ENCODE results near the gene SEMA4D.

SEMA4D gene

GRCh38 chr9:89497978-89498851 is at the start of gene SEMA4D:
TSS of gene SEMA4D (minus strand) at chr9:89498113. CDS start at chr9:89405456, 92,657 bp downstream.
- no peak for DNase-seq

GRCh38 chr9:89547000-89547399 is 49.1 kb upstream of the SEMA4D start:
- no peak for DNase-seq

DNA sequence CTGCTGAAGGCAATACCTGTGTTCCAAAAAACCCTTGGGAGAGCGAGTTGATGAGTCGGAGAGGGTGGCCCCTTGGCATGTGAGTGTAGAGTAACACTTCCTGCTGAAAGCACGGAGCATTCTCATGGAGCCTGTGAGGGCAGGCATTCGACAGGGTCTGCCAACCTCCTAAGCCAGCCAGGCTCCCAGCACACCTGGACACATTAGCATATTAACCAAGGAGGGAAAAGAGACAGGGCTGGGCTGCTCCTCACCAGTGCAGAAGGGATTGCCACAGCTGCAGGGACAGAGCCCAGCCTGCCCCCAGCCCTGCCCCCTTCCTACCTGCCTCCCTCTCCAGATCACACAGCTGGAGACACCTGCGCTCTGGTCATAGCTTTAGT is 46.4 kb upstream of the SEMA4D start:
- no peak for DNase-seq

DNA sequence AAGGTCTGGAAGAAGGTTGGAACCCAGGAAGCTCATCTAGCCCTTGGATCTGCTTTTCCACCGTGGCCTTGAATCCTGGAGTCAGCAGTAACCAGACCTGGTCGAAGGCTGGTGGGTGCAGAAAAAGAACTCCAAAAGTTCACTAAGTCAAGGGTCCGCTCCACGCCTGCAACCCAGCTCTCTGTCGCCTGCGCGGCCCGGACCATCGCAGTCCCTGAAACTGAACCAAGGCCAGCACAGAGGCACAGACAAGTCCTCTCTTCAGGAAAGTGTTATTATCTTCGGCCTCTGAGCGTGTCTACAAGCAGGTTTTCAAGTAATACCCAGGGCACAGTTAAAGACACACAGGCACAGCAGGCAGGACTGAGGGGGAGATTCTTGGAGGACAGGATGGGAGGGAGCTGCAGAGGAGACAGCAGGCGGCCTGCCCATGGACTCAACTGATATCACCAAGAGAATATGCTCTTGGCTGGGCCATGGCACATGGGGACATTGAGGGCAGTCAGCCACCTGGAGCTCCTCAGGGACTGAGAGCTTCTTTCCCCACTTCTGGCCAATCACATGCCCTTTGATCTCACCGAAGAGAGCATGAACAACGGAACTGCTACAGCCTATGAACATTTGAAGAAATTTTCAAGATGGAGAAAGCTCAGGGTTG is 45.8 kb upstream of the SEMA4D start:
- no peak for DNase-seq

GRCh38 chr9:89543111-89543510 is 45.2 kb upstream of the SEMA4D start:
- no peak for DNase-seq

DNA sequence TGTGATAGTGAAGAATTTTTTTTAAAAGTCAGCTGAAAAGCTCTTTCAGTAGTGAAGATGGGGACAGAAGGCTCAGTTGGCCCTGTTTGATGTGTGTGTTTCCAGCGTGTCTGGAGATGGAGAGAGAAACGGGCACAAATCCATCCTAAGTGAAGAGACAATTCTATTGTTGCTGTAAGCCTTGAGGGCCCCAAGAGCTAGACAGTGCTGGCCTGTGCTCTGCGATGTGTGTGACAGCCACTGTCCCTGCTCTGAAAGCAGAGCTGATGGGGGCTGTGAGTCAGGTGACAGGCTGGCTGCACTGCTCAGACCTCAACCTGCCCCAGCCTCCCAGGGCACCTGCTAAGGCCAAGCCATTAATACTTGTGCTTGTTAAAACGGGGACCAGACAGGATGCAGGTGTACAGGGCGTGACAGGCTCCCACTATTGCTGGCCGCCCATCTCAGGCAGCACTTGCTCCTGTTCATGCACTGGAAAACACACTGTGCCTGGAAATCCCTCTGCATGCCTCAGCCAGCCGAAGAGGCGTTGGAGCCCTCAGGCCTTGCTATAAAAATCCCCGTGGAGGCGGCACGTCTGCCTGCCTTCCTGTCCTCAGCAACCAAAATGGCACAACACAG is 44.6 kb upstream of the SEMA4D start:
- DNase-seq, result no peak

DNA sequence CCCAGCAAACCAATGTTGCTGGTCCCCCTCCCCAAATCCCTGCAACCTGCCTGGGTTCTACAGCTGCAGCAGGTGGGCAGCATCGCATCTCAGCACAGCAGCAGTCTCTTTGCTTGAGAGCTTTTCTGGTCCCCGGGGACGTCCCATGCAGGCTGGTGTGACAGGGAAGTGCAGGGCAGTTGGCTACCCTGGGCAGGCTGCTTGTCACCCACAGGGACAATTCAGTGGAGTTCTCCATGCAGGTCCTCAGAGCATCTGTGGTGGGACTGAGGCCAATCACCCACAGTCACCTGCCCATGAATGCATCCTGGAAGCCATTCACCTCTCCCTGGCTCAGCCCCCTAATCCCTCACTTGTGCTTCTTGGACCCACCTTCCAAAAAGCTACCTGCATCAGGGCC is 43.9 kb upstream of the SEMA4D start:
- no peak for DNase-seq

GRCh38 chr9:89539374-89539773 is 41.5 kb upstream of the SEMA4D start:
- DNase-seq, result no peak

- no peak for DNase-seq
Observed at GRCh38 chr9:89538871-89539270, 41.0 kb upstream of the SEMA4D start.

DNA sequence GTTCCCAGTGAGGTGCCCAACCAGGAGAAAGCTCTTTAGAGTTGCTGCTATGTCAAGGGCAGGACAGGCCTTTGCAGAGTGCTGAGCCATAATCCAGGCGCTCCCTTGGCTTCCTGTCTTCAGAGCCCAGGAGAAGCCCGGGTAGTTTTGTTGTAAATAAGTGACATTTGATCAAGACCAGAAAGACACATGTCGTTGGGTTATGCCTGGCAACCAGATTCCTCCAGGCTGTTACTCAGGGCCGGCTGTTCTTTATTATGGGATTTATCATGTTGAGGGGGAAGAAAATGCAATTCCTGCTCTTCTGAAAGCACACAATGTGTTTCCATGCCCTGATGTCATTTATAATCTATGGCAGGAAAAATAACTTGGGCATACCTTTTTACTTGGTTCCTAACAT is 39.3 kb upstream of the SEMA4D start:
- no peak for DNase-seq

DNA sequence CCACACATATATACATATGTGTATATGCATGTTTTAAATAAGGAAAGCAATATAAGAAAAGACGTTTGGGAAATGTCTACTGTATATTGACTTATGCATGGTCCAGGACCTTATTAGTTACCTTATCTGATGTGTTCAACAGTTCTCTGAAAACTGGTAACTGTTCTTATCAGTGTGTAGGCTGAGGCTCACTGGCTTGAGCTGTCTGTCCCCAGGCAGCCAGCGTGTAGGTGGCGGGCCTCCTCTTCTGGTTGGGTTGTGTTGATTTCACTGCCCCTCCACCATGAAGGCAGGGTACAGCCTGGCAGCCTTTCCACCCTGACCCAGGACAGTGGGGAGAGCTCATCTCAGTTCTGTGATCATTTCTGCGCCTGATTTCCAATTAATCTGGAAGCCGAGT is 38.7 kb upstream of the SEMA4D start:
- DNase-seq, result no peak

- DNase-seq, result no peak
Observed at GRCh38 chr9:89536145-89536574, 38.2 kb upstream of the SEMA4D start.

- DNase-seq, result no peak
Observed at GRCh38 chr9:89535461-89535860, 37.5 kb upstream of the SEMA4D start.

DNA sequence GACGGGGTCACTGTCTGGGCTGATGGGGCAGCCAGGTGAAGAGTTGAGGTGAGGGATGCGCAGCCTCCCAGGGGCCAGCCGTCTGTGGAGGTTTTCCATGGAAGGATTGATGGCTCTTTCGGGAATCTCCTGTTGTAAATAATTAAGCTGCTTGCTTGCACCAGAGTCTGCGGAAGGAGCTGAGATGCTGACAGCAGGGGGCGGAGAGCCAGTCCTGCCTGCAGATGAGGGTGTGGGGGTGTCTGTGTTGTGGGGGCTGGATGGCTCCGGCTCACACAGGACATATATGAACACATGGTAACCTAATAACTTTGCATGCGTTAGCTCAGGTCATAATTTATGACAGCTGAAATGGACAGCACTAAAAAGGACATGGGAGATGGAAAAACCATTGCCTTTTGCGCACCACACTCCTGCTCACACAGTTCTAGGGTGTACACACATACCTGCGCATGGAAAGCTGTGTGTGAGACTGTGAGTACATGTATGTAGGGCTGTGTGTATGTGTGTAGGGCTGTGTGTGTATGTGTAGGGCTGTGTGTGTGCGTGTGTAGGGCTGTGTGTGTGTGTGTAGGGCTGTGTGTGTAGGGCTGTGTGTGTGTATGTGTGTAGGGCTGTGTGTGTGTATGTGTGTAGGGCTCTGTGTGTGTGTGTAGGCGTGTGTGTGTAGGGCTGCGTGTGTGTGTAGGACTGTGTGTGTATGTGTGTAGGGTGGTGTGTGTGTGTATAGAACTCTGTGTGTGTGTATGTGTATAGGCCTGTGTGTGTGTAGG is 36.8 kb upstream of the SEMA4D start:
- DNase-seq, result no peak

- DNase-seq, result no peak
Observed at GRCh38 chr9:89533411-89534095, 35.6 kb upstream of the SEMA4D start.

- no peak for DNase-seq
Observed at GRCh38 chr9:89532944-89533343, 35.0 kb upstream of the SEMA4D start.

DNA sequence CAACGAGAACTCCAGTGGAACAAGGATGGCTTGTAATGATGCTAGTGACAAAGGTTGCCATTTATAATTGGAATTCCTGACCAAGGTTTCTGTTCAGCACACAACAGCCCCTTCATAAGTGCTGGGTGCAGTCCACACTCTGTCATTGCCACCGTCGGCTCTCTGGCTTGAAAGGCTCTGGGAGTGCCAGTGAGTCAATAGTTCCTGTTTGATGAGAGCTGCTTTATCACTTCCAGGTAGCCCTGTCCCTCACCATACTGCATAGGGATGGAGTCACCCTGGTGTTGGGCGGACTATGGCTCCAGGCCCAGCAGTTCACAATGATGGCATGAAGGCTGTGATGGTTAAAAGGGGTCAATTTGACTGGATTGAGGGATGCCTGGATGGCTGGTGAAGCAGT is 34.6 kb upstream of the SEMA4D start:
- no peak for DNase-seq

DNA sequence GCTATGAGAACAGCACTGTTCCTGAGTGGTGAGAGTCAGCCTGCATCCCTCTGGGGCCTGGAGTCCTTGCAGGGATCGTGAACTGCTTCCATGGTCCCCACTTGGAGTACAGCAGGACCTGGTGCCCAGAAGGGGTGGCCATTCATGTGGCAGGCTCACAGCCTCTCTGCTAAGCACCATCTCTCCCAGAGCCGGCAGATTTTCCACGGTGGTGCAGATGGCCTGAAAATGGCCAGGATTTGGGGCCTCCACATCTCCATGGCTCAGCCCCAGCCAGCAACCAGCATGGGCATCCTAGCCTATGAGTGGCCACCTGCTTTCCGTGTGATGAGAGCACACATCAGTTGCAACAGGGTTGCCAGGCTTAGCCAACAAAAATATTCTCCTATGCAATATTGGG is 33.9 kb upstream of the SEMA4D start:
- no peak for DNase-seq

- DNase-seq, result no peak
Observed at GRCh38 chr9:89530726-89531125, 32.8 kb upstream of the SEMA4D start.

DNA sequence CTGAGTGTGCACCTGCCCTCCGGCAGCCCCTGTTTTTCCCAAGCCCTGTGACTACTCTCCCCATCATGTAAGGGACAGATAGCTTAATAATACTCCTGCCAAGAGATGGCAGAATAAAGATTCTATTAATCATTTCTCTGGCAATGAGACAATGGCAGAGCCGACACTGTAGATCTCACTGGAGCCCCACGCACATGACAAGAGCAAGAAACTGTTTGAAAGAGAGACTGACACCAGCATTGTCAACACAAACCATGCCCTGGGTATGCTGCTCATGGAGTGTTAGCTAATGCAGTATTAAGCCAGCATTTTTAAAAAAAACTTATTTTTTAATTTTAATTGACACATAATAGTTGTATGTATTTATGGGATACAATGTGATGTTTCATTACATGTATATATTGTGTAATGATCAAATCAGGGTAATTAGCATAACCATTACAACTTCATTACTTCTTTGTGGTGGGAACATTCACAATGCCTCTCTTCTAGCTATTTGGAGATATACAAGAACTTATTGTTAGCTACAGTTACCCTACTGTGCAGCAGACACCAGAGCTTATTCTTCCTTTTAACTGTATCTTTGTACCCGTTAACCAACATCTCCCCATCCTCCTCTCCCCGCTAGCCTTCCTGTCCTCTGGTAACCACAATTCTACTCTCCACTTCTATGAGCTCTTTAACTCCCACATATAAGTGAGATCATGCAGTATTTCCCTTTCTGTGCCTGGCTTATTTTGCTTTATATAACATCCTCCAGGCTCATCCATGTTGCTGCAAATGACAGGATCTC is 31.5 kb upstream of the SEMA4D start:
- no peak for DNase-seq

GRCh38 chr9:89528540-89528939 is 30.6 kb upstream of the SEMA4D start:
- DNase-seq, result no peak

DNA sequence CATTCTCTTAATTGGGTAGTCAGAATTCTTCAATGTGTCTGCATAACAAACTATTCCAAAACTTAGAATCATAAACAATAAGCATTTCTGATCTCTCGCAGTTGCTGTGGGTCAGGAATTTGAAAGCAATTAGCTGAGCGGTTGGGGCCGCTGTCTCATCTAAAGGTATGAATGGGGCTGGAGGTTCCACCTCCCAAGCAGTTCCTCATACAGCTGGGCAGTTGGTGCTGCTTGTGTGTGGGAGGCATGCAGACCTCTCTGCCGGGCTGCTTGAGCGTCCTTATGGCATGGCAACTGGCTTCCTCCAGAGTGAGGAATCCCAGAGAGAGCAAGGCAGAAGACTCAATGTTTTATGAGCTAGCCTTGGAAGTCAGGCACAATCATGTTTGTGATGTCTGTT is 30.2 kb upstream of the SEMA4D start:
- DNase-seq, result no peak
